Parathyroid adenoma (tissue), 2 donors: ENCODE data around the gene RASAL2.

Experiments used
- H2AFZ ChIP-seq: fragments of 300-600 bp; sonication (generic); one replicate; pipeline ENCODE4 v1.7.0; 2017; ENCODE audit warnings: antibody characterized with exemption, mild to moderate bottlenecking
- H3K27ac ChIP-seq: fragments of 300-600 bp; sonication (generic); one replicate; pipeline ENCODE4 v1.7.0; 2017
- H3K27me3 ChIP-seq: fragments of 300-600 bp; sonication (generic); one replicate; pipeline ENCODE4 v1.7.0; 2017; ENCODE audit warnings: low read length; ENCODE audit not compliant: control insufficient read depth, insufficient read depth
- H3K36me3 ChIP-seq: fragments of 300-600 bp; sonication (generic); one replicate; pipeline ENCODE4 v1.7.0; 2017; ENCODE audit warnings: low read length; ENCODE audit not compliant: control insufficient read depth, insufficient read depth
- H3K4me1 ChIP-seq: fragments of 300-600 bp; sonication (generic); one replicate; pipeline ENCODE4 v1.7.0; 2017; ENCODE audit warnings: control low read depth
- H3K4me2 ChIP-seq: fragments of 300-600 bp; sonication (generic); one replicate; pipeline ENCODE4 v1.7.0; 2017; ENCODE audit warnings: low read length
- H3K4me3 ChIP-seq: fragments of 300-600 bp; sonication (generic); one replicate; pipeline ENCODE4 v1.7.0; 2017; ENCODE audit warnings: low read depth, low read length
- H3K79me2 ChIP-seq: fragments of 300-600 bp; sonication (generic); one replicate; pipeline ENCODE4 v1.7.0; 2017; ENCODE audit warnings: control low read depth
- H3K9ac ChIP-seq: fragments of 300-600 bp; sonication (generic); one replicate; pipeline ENCODE4 v1.7.0; 2017; ENCODE audit warnings: mild to moderate bottlenecking
- H3K9me3 ChIP-seq: fragments of 300-600 bp; sonication (generic); one replicate; pipeline ENCODE4 v1.7.0; 2017; ENCODE audit warnings: low read length; ENCODE audit not compliant: control insufficient read depth
- CTCF ChIP-seq: fragments of 300-600 bp; sonication (generic); IDR thresholded peaks from one replicate; pipeline ENCODE4 v1.7.0; 2017; ENCODE audit warnings: antibody characterized with exemption, mild to moderate bottlenecking
- donor health status: primary hyperparathyroidism.

The RASAL2 gene

GRCh38 chr1:178356299-178356698 is 262.4 kb downstream of the RASAL2 start:
- H2AFZ ChIP-seq, result no peak overlapping the region
- no peak overlapping the region for H3K27ac ChIP-seq
- H3K27me3 ChIP-seq, result no peaks in the 10 kb centered on the region
- no peak overlapping the region for H3K4me2 ChIP-seq
- H3K9ac ChIP-seq, result no peak overlapping the region
- TF ChIP-seq CTCF, result no peak
- H3K79me2 ChIP-seq, result no peaks in the 10 kb centered on the region
- H3K36me3 ChIP-seq, result no peaks in the 10 kb centered on the region
- no peaks in the 10 kb centered on the region for H3K9me3 ChIP-seq
- no peaks in the 10 kb centered on the region for H3K4me1 ChIP-seq
- H3K4me3 ChIP-seq, result no peak overlapping the region

- no peak overlapping the region for H3K27ac ChIP-seq
- H3K4me2 ChIP-seq, result no peak overlapping the region
- H3K9me3 ChIP-seq, result no peaks in the 10 kb centered on the region
- H3K36me3 ChIP-seq, result no peaks in the 10 kb centered on the region
- peaks cover 4% of the 10 kb centered on the region for H3K79me2 ChIP-seq
- H2AFZ ChIP-seq, result no peak overlapping the region
- no peaks in the 10 kb centered on the region for H3K27me3 ChIP-seq
- no peak overlapping the region for H3K4me3 ChIP-seq
- H3K9ac ChIP-seq, result no peak overlapping the region
- TF ChIP-seq CTCF, result no peak
- no peaks in the 10 kb centered on the region for H3K4me1 ChIP-seq
Measured at GRCh38 chr1:178358456-178358855, 264.6 kb downstream of the RASAL2 start.

GRCh38 chr1:178360421-178360820 is 266.5 kb downstream of the RASAL2 start:
- Histone ChIP-seq H3K9me3 (no peaks in the 10 kb centered on the region), H3K36me3 (no peaks in the 10 kb centered on the region), H2AFZ (no peak overlapping the region), H3K27me3 (no peaks in the 10 kb centered on the region), H3K79me2 (peaks cover 4% of the 10 kb centered on the region), H3K9ac (no peak overlapping the region), H3K4me3 (no peak overlapping the region), H3K27ac (no peak overlapping the region), H3K4me1 (no peaks in the 10 kb centered on the region), H3K4me2 (no peak overlapping the region)
- no peak for TF ChIP-seq CTCF

GRCh38 chr1:178361847-178362246 is 267.9 kb downstream of the RASAL2 start:
- Histone ChIP-seq H3K36me3 (no peaks in the 10 kb centered on the region), H3K9ac (no peak overlapping the region), H3K4me1 (no peaks in the 10 kb centered on the region), H3K4me3 (no peak overlapping the region), H3K4me2 (no peak overlapping the region), H3K79me2 (peaks cover 4% of the 10 kb centered on the region), H3K27me3 (no peaks in the 10 kb centered on the region), H3K9me3 (no peaks in the 10 kb centered on the region), H3K27ac (no peak overlapping the region), H2AFZ (no peak overlapping the region)
- TF ChIP-seq CTCF, result no peak

GRCh38 chr1:178362747-178363146 is 268.8 kb downstream of the RASAL2 start:
- no peak overlapping the region for H3K4me2 ChIP-seq
- no peaks in the 10 kb centered on the region for H3K9me3 ChIP-seq
- H3K9ac ChIP-seq, result no peak overlapping the region
- H3K4me1 ChIP-seq, result no peaks in the 10 kb centered on the region
- no peak overlapping the region for H2AFZ ChIP-seq
- peaks cover 4% of the 10 kb centered on the region for H3K79me2 ChIP-seq
- no peak overlapping the region for H3K4me3 ChIP-seq
- no peaks in the 10 kb centered on the region for H3K36me3 ChIP-seq
- no peak overlapping the region for H3K27ac ChIP-seq
- TF ChIP-seq CTCF, result no peak
- H3K27me3 ChIP-seq, result no peaks in the 10 kb centered on the region
